C4-2B (cell line): ENCODE measurements around the gene NGDN.

ENCODE experiments used
- ZFX ChIP-seq: fragments of 450-650 bp; IDR thresholded peaks from 2 replicates; pipeline ENCODE4 v1.6.1; 2017
- TF ChIP-seq, protein P1 (sequence below): fragments of 450-650 bp; conservative IDR thresholded peaks from 2 replicates; pipeline ENCODE4 v1.5.1; 2017; ENCODE audit warnings: mild to moderate bottlenecking

DNA sequence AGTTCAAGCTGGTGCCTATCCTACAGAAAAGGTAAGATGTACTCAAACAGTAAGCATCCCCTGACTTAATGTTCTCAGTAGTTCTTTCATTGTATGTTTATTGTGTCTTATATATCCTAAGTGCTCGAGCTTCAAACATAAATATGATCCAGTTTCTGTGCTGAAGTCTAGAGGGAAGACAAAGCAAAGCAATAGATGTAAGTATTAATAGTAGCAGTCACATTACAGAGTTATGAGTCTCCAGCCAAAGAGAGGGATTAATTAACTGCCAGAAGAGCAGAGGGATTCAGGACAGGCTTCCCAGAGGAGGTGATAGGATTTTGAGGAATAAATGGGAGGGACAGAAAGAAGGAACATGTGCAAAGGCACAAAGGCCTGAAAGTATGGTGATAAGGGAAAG, 1.4 kb downstream of the NGDN start:
- TF ChIP-seq, protein P1, sequence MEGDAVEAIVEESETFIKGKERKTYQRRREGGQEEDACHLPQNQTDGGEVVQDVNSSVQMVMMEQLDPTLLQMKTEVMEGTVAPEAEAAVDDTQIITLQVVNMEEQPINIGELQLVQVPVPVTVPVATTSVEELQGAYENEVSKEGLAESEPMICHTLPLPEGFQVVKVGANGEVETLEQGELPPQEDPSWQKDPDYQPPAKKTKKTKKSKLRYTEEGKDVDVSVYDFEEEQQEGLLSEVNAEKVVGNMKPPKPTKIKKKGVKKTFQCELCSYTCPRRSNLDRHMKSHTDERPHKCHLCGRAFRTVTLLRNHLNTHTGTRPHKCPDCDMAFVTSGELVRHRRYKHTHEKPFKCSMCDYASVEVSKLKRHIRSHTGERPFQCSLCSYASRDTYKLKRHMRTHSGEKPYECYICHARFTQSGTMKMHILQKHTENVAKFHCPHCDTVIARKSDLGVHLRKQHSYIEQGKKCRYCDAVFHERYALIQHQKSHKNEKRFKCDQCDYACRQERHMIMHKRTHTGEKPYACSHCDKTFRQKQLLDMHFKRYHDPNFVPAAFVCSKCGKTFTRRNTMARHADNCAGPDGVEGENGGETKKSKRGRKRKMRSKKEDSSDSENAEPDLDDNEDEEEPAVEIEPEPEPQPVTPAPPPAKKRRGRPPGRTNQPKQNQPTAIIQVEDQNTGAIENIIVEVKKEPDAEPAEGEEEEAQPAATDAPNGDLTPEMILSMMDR, result no peak
- no peak for TF ChIP-seq ZFX
